HL-60 (cell line): ENCODE data around the gene TTC39B.

Experiments used
- GABPA ChIP-seq: IDR thresholded peaks from 2 replicates; pipeline ENCODE4 v1.6.1; 2012; ENCODE audit warnings: low read depth
- POLR2AphosphoS5 ChIP-seq: IDR thresholded peaks from 2 replicates; pipeline ENCODE4 v1.6.1; 2012; ENCODE audit warnings: low read depth
- SPI1 ChIP-seq: IDR thresholded peaks from 2 replicates; pipeline ENCODE4 v1.6.1; 2012; ENCODE audit warnings: low read depth, mild to moderate bottlenecking, borderline replicate concordance
- TF ChIP-seq, protein P1 (sequence below): IDR thresholded peaks from one replicate; pipeline ENCODE4 v1.5.1; 2011; ENCODE audit warnings: low read length, control low read depth, inconsistent platforms; ENCODE audit not compliant: insufficient read depth
- TF ChIP-seq, protein P2 (sequence below): IDR thresholded peaks from 2 replicates; pipeline ENCODE4 v1.6.1; 2012; ENCODE audit warnings: low read depth; ENCODE audit not compliant: insufficient replicate concordance

DNA sequence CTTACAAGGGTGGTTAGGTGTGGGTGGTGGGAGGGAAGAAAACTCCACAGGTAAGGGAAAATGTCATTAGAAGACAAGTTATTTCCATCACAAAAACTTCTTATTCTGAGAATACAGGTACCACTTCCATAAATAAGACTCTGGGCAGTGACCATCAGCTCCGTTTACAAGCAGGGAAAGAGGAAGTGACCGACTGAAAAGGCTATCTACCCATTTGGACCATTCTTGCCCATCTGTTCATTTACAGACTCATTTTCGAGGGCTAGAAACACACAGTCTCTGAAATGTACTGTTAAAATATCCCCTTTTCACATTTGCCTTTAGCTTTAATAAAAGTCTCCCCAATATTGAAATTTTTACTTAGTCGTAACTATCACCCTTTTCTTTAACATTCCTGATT lies 79.5 kb downstream of the TTC39B start:
- TF ChIP-seq POLR2AphosphoS5 (no peak), SPI1 (no peak), GABPA (no peak)
- TF ChIP-seq, protein P1, sequence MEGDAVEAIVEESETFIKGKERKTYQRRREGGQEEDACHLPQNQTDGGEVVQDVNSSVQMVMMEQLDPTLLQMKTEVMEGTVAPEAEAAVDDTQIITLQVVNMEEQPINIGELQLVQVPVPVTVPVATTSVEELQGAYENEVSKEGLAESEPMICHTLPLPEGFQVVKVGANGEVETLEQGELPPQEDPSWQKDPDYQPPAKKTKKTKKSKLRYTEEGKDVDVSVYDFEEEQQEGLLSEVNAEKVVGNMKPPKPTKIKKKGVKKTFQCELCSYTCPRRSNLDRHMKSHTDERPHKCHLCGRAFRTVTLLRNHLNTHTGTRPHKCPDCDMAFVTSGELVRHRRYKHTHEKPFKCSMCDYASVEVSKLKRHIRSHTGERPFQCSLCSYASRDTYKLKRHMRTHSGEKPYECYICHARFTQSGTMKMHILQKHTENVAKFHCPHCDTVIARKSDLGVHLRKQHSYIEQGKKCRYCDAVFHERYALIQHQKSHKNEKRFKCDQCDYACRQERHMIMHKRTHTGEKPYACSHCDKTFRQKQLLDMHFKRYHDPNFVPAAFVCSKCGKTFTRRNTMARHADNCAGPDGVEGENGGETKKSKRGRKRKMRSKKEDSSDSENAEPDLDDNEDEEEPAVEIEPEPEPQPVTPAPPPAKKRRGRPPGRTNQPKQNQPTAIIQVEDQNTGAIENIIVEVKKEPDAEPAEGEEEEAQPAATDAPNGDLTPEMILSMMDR, result no peak
- TF ChIP-seq, protein P2, sequence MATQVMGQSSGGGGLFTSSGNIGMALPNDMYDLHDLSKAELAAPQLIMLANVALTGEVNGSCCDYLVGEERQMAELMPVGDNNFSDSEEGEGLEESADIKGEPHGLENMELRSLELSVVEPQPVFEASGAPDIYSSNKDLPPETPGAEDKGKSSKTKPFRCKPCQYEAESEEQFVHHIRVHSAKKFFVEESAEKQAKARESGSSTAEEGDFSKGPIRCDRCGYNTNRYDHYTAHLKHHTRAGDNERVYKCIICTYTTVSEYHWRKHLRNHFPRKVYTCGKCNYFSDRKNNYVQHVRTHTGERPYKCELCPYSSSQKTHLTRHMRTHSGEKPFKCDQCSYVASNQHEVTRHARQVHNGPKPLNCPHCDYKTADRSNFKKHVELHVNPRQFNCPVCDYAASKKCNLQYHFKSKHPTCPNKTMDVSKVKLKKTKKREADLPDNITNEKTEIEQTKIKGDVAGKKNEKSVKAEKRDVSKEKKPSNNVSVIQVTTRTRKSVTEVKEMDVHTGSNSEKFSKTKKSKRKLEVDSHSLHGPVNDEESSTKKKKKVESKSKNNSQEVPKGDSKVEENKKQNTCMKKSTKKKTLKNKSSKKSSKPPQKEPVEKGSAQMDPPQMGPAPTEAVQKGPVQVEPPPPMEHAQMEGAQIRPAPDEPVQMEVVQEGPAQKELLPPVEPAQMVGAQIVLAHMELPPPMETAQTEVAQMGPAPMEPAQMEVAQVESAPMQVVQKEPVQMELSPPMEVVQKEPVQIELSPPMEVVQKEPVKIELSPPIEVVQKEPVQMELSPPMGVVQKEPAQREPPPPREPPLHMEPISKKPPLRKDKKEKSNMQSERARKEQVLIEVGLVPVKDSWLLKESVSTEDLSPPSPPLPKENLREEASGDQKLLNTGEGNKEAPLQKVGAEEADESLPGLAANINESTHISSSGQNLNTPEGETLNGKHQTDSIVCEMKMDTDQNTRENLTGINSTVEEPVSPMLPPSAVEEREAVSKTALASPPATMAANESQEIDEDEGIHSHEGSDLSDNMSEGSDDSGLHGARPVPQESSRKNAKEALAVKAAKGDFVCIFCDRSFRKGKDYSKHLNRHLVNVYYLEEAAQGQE, result no peak
